Measurements from ENCODE around the gene CRACR2A. TPM values are rescaled to one million over a fixed set of nuclear protein-coding genes. Genes with fewer than 3 reads are reported as not detected.

CRACR2A gene
- total RNA-seq, 1 donor from 2014 or later: 4.4 TPM

DNA sequence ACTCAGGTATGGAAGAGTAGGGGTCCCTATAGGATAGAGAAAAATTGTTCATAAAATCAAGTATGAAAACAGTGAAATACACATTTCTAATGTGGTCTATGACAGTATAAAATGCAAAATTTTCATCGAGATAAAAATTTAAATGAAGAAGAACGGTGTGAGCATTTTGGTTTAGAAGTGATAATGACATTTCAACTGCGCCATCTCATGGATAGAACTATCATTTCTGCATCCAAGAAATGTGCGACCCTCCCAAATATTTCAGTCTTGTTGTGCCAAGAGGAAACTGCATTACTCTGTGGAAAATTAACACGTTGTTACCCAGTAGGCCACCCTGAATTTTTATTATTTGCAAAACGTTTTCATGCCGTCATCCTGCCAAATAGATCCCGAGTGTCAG, 108.8 kb downstream of the CRACR2A start:
- intact Hi-C loops (cut with DNase I): no loop called here
- DNase-seq (ENCODE audit: extremely low spot score in 2 of 2): no peak
- H3K36me3 ChIP-seq: no peaks in the 10 kb centered on the region
- no peaks in the 10 kb centered on the region for H3K9me3 ChIP-seq
- H3K27me3 ChIP-seq: no peaks in the 10 kb centered on the region
- no peaks in the 10 kb centered on the region for H3K4me1 ChIP-seq
- H3K27ac ChIP-seq: no peak overlapping the region
- no peak for TF ChIP-seq POLR2AphosphoS5 (IDR thresholded peaks at IDR 0.05; ENCODE audit: insufficient read depth in 1 of 2, low read depth in 1 of 2)
- no peak for TF ChIP-seq POLR2A (IDR thresholded peaks at IDR 0.05)
- TF ChIP-seq, protein P1, sequence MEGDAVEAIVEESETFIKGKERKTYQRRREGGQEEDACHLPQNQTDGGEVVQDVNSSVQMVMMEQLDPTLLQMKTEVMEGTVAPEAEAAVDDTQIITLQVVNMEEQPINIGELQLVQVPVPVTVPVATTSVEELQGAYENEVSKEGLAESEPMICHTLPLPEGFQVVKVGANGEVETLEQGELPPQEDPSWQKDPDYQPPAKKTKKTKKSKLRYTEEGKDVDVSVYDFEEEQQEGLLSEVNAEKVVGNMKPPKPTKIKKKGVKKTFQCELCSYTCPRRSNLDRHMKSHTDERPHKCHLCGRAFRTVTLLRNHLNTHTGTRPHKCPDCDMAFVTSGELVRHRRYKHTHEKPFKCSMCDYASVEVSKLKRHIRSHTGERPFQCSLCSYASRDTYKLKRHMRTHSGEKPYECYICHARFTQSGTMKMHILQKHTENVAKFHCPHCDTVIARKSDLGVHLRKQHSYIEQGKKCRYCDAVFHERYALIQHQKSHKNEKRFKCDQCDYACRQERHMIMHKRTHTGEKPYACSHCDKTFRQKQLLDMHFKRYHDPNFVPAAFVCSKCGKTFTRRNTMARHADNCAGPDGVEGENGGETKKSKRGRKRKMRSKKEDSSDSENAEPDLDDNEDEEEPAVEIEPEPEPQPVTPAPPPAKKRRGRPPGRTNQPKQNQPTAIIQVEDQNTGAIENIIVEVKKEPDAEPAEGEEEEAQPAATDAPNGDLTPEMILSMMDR (IDR thresholded peaks at IDR 0.05): no peak
- H3K4me3 ChIP-seq: no peak overlapping the region

DNA sequence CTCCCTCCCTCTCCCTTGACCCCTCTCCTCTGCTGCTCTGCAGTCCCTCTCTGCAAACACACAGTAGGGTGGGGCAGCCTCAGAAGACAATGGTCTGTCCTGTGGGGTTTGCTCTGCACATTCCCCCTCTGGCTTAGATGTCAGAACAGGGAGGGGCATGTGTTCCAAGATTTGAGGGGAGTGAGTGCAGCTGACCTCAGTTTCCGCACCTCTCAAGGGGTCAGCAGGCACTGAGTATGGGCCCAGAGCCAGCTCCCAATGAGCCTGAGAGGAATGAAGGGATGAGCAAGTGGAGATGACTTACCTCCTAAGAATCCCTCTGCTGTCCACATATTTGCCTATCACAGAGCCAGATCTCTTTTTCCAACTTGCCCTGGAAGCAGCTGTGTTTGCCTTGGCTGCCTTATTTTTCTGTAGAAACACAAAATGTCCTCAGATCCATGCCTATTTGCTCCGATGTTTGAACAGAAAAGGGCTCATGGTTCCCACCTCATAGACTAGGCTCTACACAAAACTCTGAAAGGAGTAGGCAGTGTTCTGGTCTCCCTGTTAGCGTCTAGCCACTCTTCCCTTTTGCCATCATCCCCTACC, 111.4 kb downstream of the CRACR2A start:
- Histone ChIP-seq H3K4me3 (no peak overlapping the region), H3K27me3 (no peaks in the 10 kb centered on the region), H3K4me1 (no peaks in the 10 kb centered on the region), H3K27ac (no peak overlapping the region), H3K36me3 (no peaks in the 10 kb centered on the region), H3K9me3 (no peaks in the 10 kb centered on the region)
- no peak for DNase-seq (ENCODE audit: extremely low spot score in 2 of 2)
- intact Hi-C loops (cut with DNase I): no loop called here
- no peak for TF ChIP-seq POLR2AphosphoS5 (IDR thresholded peaks at IDR 0.05; ENCODE audit: insufficient read depth in 1 of 2, low read depth in 1 of 2)
- no peak for TF ChIP-seq POLR2A (IDR thresholded peaks at IDR 0.05)
- TF ChIP-seq, protein P1 (IDR thresholded peaks at IDR 0.05): no peak

GRCh38 chr12:3636328-3636727, 116.6 kb downstream of the CRACR2A start:
- intact Hi-C loops (cut with DNase I): no loop called here

DNA sequence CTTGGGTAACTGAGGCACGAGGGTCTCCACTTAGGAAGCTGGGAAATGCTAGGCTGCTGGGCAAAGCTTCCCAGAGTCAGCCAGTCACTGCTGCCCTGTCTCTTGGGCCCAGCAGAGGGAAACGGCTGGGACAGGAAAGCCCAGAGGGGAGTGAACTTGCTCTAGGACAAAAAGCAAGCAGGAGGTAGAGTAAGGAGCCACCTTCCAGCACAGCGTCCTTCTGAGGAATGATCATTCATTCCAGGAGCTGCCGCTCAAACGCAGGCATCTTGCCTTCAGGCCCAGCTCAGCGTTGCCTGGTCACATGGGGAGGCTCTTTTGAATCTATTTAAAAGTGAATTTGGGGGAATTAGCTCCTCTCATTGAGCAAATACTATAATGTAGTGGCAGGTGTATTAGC, 118.6 kb downstream of the CRACR2A start:
- Histone ChIP-seq H3K4me3 (no peak overlapping the region), H3K9me3 (no peaks in the 10 kb centered on the region), H3K27ac (no peak overlapping the region), H3K36me3 (no peaks in the 10 kb centered on the region), H3K27me3 (no peaks in the 10 kb centered on the region), H3K4me1 (no peaks in the 10 kb centered on the region)
- intact Hi-C loops (cut with DNase I): no loop called here
- TF ChIP-seq, protein P1 (IDR thresholded peaks at IDR 0.05): no peak
- no peak for DNase-seq (ENCODE audit: extremely low spot score in 2 of 2)

More at GRCh38 chr12:3636328-3636727, 116.6 kb downstream of the CRACR2A start:
- H3K36me3 ChIP-seq: no peaks in the 10 kb centered on the region
- H3K4me1 ChIP-seq: no peaks in the 10 kb centered on the region
- no peaks in the 10 kb centered on the region for H3K9me3 ChIP-seq
- no peak overlapping the region for H3K4me3 ChIP-seq
- no peaks in the 10 kb centered on the region for H3K27me3 ChIP-seq
- no peak for DNase-seq (ENCODE audit: extremely low spot score in 2 of 2)
- no peak overlapping the region for H3K27ac ChIP-seq
- TF ChIP-seq, protein P1 (IDR thresholded peaks at IDR 0.05): no peak
- TF ChIP-seq POLR2A (IDR thresholded peaks at IDR 0.05): no peak
- no peak for TF ChIP-seq POLR2AphosphoS5 (IDR thresholded peaks at IDR 0.05; ENCODE audit: insufficient read depth in 1 of 2, low read depth in 1 of 2)

DNA sequence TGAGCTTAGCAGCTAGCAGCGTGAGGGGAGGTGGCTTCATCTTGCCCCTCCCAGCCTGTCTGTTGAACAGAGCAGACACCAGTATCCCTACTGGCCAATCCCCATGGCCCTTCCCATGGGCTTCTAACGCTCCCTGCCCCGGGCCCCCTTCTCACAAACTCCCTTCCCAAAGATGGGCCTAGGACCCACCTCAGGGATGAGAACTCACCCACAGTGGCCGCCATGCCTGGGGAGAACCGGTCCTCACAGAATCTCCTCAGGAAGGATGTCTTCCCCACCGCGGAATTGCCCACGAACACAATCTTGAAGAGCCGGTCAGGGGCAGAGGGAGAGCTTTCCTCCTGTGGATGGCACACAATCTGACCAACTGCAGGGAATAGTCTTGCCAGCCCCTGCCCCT, 119.5 kb downstream of the CRACR2A start:
- H3K36me3 ChIP-seq: no peaks in the 10 kb centered on the region
- no peak overlapping the region for H3K4me3 ChIP-seq
- H3K27me3 ChIP-seq: no peaks in the 10 kb centered on the region
- TF ChIP-seq POLR2AphosphoS5 (IDR thresholded peaks at IDR 0.05; ENCODE audit: insufficient read depth in 1 of 2, low read depth in 1 of 2) (no peak), POLR2A (IDR thresholded peaks at IDR 0.05) (no peak)
- TF ChIP-seq, protein P1 (IDR thresholded peaks at IDR 0.05): no peak
- no peak for DNase-seq (ENCODE audit: extremely low spot score in 2 of 2)
- H3K27ac ChIP-seq: no peak overlapping the region
- no peaks in the 10 kb centered on the region for H3K4me1 ChIP-seq
- intact Hi-C loops (cut with DNase I): no loop called here
- H3K9me3 ChIP-seq: no peaks in the 10 kb centered on the region
